Measurements from ENCODE around the gene TYSND1. TPM values are rescaled to one million over a fixed set of nuclear protein-coding genes. Genes with fewer than 3 reads are reported as not detected.

TYSND1 gene
- total and polyA plus RNA-seq, 8 donors: 1.2 to 79.4 (median 5.1) TPM

DNA sequence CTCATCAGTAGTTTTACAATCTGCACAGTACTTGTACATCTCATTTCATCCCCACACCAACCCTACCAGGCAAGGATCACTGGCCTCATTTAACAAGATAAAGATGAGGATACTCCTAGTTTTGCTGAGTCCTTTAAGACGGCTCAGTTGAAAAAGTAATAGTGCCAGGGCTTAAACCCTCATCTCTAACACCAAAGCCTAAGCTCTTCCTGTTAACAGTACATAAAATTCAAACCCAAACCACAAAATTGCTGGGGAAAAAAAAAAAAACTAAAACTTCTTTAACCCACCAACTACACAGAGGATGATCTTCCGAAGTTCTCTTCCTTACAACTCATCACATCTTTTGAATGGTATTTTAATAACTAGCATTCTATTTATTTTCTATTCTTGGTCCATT lies 22.5 kb upstream of the TYSND1 start:
- no peak for DNase-seq
- H3K9me3 ChIP-seq: no peaks in the 10 kb centered on the region
- 13 to 30% (median 26%) methylated on average over 2 of the region's 2 CpGs for WGBS, 5 donors
- peaks cover 0 to 11% (median 10%) of the 10 kb centered on the region in 4 donors for H3K36me3 ChIP-seq
- H3K27me3 ChIP-seq: no peaks in the 10 kb centered on the region
- peaks cover 38 to 67% (median 52%) of the 10 kb centered on the region in 4 donors for H3K4me1 ChIP-seq
- H3K4me3 ChIP-seq: peak overlapping the region; percentile 81 to 94 (median 86)
- TF ChIP-seq POLR2A (IDR thresholded peaks at IDR 0.05): no peak
- TF ChIP-seq, protein P1, sequence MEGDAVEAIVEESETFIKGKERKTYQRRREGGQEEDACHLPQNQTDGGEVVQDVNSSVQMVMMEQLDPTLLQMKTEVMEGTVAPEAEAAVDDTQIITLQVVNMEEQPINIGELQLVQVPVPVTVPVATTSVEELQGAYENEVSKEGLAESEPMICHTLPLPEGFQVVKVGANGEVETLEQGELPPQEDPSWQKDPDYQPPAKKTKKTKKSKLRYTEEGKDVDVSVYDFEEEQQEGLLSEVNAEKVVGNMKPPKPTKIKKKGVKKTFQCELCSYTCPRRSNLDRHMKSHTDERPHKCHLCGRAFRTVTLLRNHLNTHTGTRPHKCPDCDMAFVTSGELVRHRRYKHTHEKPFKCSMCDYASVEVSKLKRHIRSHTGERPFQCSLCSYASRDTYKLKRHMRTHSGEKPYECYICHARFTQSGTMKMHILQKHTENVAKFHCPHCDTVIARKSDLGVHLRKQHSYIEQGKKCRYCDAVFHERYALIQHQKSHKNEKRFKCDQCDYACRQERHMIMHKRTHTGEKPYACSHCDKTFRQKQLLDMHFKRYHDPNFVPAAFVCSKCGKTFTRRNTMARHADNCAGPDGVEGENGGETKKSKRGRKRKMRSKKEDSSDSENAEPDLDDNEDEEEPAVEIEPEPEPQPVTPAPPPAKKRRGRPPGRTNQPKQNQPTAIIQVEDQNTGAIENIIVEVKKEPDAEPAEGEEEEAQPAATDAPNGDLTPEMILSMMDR (IDR thresholded peaks at IDR 0.05): no peak
- no peak for TF ChIP-seq POLR2AphosphoS5 (IDR thresholded peaks at IDR 0.05)
- TF ChIP-seq EP300 (IDR thresholded peaks at IDR 0.05): no peak
- intact Hi-C loops (cut with DNase I; ENCODE audit: low total_unique reads): no loop called here
- H3K27ac ChIP-seq: peak overlapping the region in 4 of 5 donors; percentile 92 to 98 (median 94)

GRCh38 chr10:70167246-70167645 lies 20.7 kb upstream of the TYSND1 start:
- peaks cover 47 to 79% (median 64%) of the 10 kb centered on the region in 4 donors for H3K4me1 ChIP-seq
- 67 to 85% (median 73%) methylated on average over 7 of the region's 7 CpGs for WGBS, 5 donors
- H3K9me3 ChIP-seq: no peaks in the 10 kb centered on the region
- H3K4me3 ChIP-seq: no peak overlapping the region
- no peak overlapping the region for H3K27ac ChIP-seq
- H3K36me3 ChIP-seq: peaks cover 0 to 11% (median 10%) of the 10 kb centered on the region in 4 donors
- no peak for DNase-seq
- no peaks in the 10 kb centered on the region for H3K27me3 ChIP-seq
- intact Hi-C loops (cut with DNase I; ENCODE audit: low total_unique reads): no loop called here
- TF ChIP-seq POLR2A (IDR thresholded peaks at IDR 0.05): no peak
- no peak for TF ChIP-seq POLR2AphosphoS5 (IDR thresholded peaks at IDR 0.05)
- TF ChIP-seq EP300 (IDR thresholded peaks at IDR 0.05): no peak

GRCh38 chr10:70166394-70166793 lies 19.9 kb upstream of the TYSND1 start:
- Histone ChIP-seq H3K9me3 (no peaks in the 10 kb centered on the region), H3K27ac (no peak overlapping the region), H3K4me3 (no peak overlapping the region), H3K4me1 (peaks cover 51 to 88% (median 69%) of the 10 kb centered on the region in 4 donors), H3K36me3 (peaks cover 0 to 17% (median 13%) of the 10 kb centered on the region in 4 donors), H3K27me3 (no peaks in the 10 kb centered on the region)
- TF ChIP-seq EP300 (IDR thresholded peaks at IDR 0.05): no peak
- no peak for TF ChIP-seq POLR2AphosphoS5 (IDR thresholded peaks at IDR 0.05)
- TF ChIP-seq, protein P1 (IDR thresholded peaks at IDR 0.05): no peak
- TF ChIP-seq POLR2A (IDR thresholded peaks at IDR 0.05): no peak
- intact Hi-C loops (cut with DNase I; ENCODE audit: low total_unique reads): no loop called here
- no peak for DNase-seq
- WGBS, 5 donors: 61 to 78% (median 70%) methylated on average over 3 of the region's 3 CpGs

DNA sequence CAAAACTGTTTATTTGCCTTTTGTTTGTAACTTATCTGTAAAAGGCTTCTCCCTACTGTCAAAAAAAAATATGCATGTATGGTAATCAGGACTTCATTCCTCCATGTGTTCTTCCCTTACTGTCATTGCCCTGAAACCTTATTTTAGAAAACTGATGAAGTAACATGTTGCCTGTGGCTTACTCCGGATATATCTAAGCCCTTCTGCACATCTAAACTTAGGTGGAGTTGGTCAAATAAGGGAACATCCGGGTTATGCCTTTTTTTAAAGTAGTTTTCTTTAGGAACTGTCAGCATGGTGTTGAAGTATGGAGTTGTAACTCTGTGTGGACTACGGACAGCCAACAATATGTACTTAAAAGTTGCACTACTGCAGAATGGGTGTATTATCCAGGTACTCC lies 17.7 kb upstream of the TYSND1 start:
- H3K36me3 ChIP-seq: peaks cover 5 to 39% (median 35%) of the 10 kb centered on the region in 4 donors
- peaks cover 47 to 90% (median 65%) of the 10 kb centered on the region in 4 donors for H3K4me1 ChIP-seq
- TF ChIP-seq, protein P1 (IDR thresholded peaks at IDR 0.05): no peak
- no peak overlapping the region for H3K27ac ChIP-seq
- 58 to 70% (median 61%) methylated on average over 3 of the region's 3 CpGs for WGBS, 5 donors
- no peaks in the 10 kb centered on the region for H3K27me3 ChIP-seq
- intact Hi-C loops (cut with DNase I; ENCODE audit: low total_unique reads): no loop called here
- no peaks in the 10 kb centered on the region for H3K9me3 ChIP-seq
- no peak overlapping the region for H3K4me3 ChIP-seq
- DNase-seq: no peak

GRCh38 chr10:70163448-70163847 lies 16.9 kb upstream of the TYSND1 start:
- 91 to 98% (median 96%) methylated on average over 4 of the region's 4 CpGs for WGBS, 5 donors
- no peak for TF ChIP-seq POLR2A (IDR thresholded peaks at IDR 0.05)
- TF ChIP-seq, protein P1 (IDR thresholded peaks at IDR 0.05): no peak
- no peak for TF ChIP-seq POLR2AphosphoS5 (IDR thresholded peaks at IDR 0.05)
- no peak for TF ChIP-seq EP300 (IDR thresholded peaks at IDR 0.05)
- no peaks in the 10 kb centered on the region for H3K9me3 ChIP-seq
- H3K4me1 ChIP-seq: peaks cover 41 to 83% (median 58%) of the 10 kb centered on the region in 4 donors
- intact Hi-C loops (cut with DNase I; ENCODE audit: low total_unique reads): no loop called here
- H3K27me3 ChIP-seq: no peaks in the 10 kb centered on the region
- DNase-seq: no peak
- peaks cover 6 to 41% (median 37%) of the 10 kb centered on the region in 4 donors for H3K36me3 ChIP-seq
- no peak overlapping the region for H3K27ac ChIP-seq
- no peak overlapping the region for H3K4me3 ChIP-seq
